ENCODE results near the gene HEBP1.

Gene HEBP1

DNA sequence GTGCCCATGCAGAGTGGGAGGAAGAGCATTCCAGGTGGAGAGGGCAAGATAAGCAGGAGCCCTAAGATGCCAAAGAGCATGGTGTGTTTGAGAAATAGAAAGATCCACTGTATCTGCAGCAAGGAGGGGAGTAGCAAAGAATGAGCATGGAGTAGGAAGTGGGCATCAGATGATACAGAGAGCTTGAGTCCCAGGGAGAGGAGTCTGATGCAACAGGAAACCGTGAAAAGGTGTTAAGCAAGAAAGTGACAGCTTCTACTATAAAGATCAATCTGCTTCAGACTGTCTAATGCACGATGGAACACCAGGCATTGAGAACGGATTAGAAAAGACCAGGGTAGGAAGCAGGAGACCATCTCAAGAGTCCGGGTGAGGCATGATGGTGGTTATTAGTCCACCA lies 35.8 kb downstream of the HEBP1 start:
- TF ChIP-seq PPARA (CRISPR knock-in tag; IDR thresholded peaks at IDR 0.05; ENCODE audit: borderline replicate concordance) (no peak), ZFP30 (CRISPR knock-in tag; IDR thresholded peaks at IDR 0.05) (no peak), ARNTL (CRISPR knock-in tag; IDR thresholded peaks at IDR 0.05; ENCODE audit: borderline replicate concordance, low read depth) (no peak), ZFP3 (CRISPR knock-in tag; IDR thresholded peaks at IDR 0.05) (no peak), ESRRG (CRISPR knock-in tag; IDR thresholded peaks at IDR 0.05) (no peak), SNAI2 (CRISPR knock-in tag; IDR thresholded peaks at IDR 0.05) (no peak), CSDC2 (CRISPR knock-in tag; IDR thresholded peaks at IDR 0.05) (no peak), ZNF70 (CRISPR knock-in tag; IDR thresholded peaks at IDR 0.05) (no peak), TCF4 (CRISPR knock-in tag; IDR thresholded peaks at IDR 0.05; ENCODE audit: borderline replicate concordance) (no peak), RARB (CRISPR knock-in tag; IDR thresholded peaks at IDR 0.05) (no peak), ZNF8 (CRISPR knock-in tag; IDR thresholded peaks at IDR 0.05) (no peak), BACH2 (CRISPR knock-in tag; IDR thresholded peaks at IDR 0.05; ENCODE audit: borderline replicate concordance) (no peak), ISL1 (CRISPR knock-in tag; IDR thresholded peaks at IDR 0.05) (no peak), GLIS3 (CRISPR knock-in tag; IDR thresholded peaks at IDR 0.05) (no peak)
- TF ChIP-seq, protein P1, sequence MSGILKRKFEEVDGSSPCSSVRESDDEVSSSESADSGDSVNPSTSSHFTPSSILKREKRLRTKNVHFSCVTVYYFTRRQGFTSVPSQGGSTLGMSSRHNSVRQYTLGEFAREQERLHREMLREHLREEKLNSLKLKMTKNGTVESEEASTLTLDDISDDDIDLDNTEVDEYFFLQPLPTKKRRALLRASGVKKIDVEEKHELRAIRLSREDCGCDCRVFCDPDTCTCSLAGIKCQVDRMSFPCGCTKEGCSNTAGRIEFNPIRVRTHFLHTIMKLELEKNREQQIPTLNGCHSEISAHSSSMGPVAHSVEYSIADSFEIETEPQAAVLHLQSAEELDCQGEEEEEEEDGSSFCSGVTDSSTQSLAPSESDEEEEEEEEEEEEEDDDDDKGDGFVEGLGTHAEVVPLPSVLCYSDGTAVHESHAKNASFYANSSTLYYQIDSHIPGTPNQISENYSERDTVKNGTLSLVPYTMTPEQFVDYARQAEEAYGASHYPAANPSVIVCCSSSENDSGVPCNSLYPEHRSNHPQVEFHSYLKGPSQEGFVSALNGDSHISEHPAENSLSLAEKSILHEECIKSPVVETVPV (CRISPR knock-in tag; IDR thresholded peaks at IDR 0.05) = no peak
- TF ChIP-seq, protein P2, sequence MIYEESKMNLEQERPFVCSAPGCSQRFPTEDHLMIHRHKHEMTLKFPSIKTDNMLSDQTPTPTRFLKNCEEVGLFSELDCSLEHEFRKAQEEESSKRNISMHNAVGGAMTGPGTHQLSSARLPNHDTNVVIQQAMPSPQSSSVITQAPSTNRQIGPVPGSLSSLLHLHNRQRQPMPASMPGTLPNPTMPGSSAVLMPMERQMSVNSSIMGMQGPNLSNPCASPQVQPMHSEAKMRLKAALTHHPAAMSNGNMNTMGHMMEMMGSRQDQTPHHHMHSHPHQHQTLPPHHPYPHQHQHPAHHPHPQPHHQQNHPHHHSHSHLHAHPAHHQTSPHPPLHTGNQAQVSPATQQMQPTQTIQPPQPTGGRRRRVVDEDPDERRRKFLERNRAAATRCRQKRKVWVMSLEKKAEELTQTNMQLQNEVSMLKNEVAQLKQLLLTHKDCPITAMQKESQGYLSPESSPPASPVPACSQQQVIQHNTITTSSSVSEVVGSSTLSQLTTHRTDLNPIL (CRISPR knock-in tag; IDR thresholded peaks at IDR 0.05; ENCODE audit: low read depth) = no peak
- no peak for ATAC-seq

DNA sequence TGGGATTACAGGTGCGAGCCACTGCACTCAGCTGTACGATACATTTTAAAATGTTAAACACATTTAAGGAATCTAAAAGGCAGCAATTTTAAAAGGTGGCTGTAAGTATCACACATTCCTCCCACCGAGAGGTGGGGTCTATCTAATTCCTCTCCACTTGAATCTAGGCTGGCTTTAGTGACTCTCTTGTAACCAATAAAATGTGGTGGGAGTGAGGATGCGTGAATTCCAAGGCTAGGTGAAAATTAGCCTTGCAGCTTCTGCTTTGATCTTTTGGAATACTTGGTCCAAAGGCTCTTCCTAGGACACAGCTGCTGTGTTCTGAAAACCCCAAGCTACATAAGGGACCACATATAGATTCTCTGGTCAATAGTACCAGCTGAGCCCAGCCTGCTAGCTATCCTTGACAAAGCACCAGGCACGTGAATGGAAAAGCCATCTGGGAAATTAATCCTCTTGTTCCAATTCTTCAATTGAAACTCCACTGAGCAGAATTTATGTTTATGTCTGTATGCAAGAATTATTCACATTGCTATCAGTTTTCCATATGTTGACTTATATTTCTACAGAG lies 39.3 kb downstream of the HEBP1 start:
- no peak for TF ChIP-seq CSDC2 (CRISPR knock-in tag; IDR thresholded peaks at IDR 0.05)

DNA sequence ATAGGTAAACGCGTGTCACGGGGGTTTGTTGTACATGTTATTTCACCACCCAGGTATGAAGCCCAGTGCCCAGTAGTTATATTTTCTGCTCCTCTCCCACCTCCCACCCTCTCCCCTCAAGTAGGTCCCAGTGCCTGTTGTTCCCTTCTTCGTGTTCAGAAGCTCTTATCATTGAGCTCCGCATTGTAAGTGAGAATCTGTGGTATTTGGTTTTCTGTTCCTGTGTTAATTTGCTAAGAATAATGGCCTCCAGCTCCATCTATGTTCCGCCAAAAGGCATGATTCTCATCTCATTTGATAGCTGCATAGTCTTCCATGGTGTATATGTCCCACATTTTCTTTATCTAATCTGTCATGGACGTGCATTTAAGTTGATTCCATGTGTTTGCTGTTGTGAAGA lies 41.2 kb downstream of the HEBP1 start:
- TF ChIP-seq ZNF565 (CRISPR knock-in tag; conservative IDR thresholded peaks at IDR 0.05; ENCODE audit: low read depth) (no peak), ARNTL (CRISPR knock-in tag; IDR thresholded peaks at IDR 0.05; ENCODE audit: borderline replicate concordance, low read depth) (no peak), CSDC2 (CRISPR knock-in tag; IDR thresholded peaks at IDR 0.05) (no peak), TCF4 (CRISPR knock-in tag; IDR thresholded peaks at IDR 0.05; ENCODE audit: borderline replicate concordance) (no peak), ZC3H10 (CRISPR knock-in tag; IDR thresholded peaks at IDR 0.05) (no peak), ZFP30 (CRISPR knock-in tag; IDR thresholded peaks at IDR 0.05) (no peak)
- TF ChIP-seq, protein P3, sequence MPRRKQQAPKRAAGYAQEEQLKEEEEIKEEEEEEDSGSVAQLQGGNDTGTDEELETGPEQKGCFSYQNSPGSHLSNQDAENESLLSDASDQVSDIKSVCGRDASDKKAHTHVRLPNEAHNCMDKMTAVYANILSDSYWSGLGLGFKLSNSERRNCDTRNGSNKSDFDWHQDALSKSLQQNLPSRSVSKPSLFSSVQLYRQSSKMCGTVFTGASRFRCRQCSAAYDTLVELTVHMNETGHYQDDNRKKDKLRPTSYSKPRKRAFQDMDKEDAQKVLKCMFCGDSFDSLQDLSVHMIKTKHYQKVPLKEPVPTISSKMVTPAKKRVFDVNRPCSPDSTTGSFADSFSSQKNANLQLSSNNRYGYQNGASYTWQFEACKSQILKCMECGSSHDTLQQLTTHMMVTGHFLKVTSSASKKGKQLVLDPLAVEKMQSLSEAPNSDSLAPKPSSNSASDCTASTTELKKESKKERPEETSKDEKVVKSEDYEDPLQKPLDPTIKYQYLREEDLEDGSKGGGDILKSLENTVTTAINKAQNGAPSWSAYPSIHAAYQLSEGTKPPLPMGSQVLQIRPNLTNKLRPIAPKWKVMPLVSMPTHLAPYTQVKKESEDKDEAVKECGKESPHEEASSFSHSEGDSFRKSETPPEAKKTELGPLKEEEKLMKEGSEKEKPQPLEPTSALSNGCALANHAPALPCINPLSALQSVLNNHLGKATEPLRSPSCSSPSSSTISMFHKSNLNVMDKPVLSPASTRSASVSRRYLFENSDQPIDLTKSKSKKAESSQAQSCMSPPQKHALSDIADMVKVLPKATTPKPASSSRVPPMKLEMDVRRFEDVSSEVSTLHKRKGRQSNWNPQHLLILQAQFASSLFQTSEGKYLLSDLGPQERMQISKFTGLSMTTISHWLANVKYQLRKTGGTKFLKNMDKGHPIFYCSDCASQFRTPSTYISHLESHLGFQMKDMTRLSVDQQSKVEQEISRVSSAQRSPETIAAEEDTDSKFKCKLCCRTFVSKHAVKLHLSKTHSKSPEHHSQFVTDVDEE (CRISPR knock-in tag; IDR thresholded peaks at IDR 0.05) = no peak
- ATAC-seq = no peak

More for the DNA sequence above, 39.3 kb downstream of the HEBP1 start:
- ATAC-seq = no peak

DNA sequence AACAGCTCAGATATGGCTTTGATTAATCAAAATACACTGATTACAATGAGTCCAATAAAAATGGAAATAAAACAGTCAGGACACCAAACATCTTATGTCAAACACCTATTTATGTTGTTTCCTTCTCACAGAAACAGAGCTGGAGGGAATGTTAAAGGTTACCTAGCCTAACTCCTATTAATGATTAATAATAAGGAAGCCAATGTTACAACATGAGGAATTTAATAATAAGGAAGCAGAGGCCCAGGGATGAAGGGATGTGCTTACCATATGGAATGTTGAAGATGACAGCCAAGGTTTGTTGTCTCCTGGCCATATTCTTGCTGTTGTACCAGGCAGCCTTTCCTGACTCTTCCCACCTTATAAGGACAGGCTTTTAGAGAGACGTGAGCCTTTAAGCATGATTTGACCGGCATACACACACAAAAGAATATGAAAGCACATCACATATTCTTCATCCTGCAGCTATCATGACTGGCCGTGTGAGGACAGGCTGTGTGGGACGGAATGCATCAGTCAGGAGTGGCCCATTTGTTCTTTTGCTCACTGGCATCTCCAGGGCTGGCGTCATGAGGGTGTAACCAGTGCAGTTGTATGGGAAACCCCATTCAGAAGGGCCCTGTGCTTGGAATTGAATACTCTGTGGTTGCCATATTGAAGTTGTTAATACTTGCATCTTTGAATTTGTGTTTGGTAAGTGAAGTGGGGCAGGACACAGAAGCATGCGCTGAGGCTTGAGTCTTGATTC lies 45.0 kb downstream of the HEBP1 start:
- ATAC-seq = no peak
- TF ChIP-seq TCF4 (CRISPR knock-in tag; IDR thresholded peaks at IDR 0.05; ENCODE audit: borderline replicate concordance) = no peak
- no peak for TF ChIP-seq ZFP3 (CRISPR knock-in tag; IDR thresholded peaks at IDR 0.05)
- TF ChIP-seq BACH2 (CRISPR knock-in tag; IDR thresholded peaks at IDR 0.05; ENCODE audit: borderline replicate concordance) = no peak
- TF ChIP-seq, protein P4, sequence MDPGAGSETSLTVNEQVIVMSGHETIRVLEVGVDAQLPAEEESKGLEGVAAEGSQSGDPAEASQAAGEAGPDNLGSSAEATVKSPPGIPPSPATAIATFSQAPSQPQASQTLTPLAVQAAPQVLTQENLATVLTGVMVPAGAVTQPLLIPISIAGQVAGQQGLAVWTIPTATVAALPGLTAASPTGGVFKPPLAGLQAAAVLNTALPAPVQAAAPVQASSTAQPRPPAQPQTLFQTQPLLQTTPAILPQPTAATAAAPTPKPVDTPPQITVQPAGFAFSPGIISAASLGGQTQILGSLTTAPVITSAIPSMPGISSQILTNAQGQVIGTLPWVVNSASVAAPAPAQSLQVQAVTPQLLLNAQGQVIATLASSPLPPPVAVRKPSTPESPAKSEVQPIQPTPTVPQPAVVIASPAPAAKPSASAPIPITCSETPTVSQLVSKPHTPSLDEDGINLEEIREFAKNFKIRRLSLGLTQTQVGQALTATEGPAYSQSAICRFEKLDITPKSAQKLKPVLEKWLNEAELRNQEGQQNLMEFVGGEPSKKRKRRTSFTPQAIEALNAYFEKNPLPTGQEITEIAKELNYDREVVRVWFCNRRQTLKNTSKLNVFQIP (CRISPR knock-in tag; IDR thresholded peaks at IDR 0.05; ENCODE audit: borderline replicate concordance, low read depth) = no peak
